H1 (cell line): Measurements from ENCODE around the gene BABAM2. TPM values are rescaled to one million over a fixed set of nuclear protein-coding genes. Genes with fewer than 3 reads are reported as not detected.

ENCODE experiments used
- POU5F1 ChIP-seq: IDR thresholded peaks from 2 replicates; pipeline ENCODE4 v1.6.1; 2011; ENCODE audit warnings: low read depth, mild to moderate bottlenecking, low read length, moderate library complexity
- polyA plus RNA-seq, 7 experiments: library from polyadenylated mRNA; depleted of rRNA in 3 of 7; stranded (reverse) in 5 of 7; unstranded in 2 of 7; fragments of >200 nt in 5 of 7; fragments of 200-250 nt in 2 of 7; gene quantifications; 1 replicate in 5 of 7; 2 replicates in 1 of 7; 4 replicates in 1 of 7; pipeline versions ENCODE4 v1.2.1 to v1.2.3, GENCODE V29; 2011 to 2013; ENCODE audit warnings: missing spikeins in 2 of 7, mixed read lengths in 2 of 7
- total RNA-seq: library from RNA; stranded (reverse); fragmentation: NEBNext Ultra II Directional; extraction: Animal tissue kit (Norgen Biotek cat#: 25700); gene quantifications from 2 replicates; pipeline ENCODE4 v1.2.1, GENCODE V29; 2021
- TF ChIP-seq, protein P1 (sequence below): fragments of 300-600 bp; sonication (generic); IDR thresholded peaks from 2 replicates; pipeline ENCODE4 v1.7.1; 2012; ENCODE audit warnings: low read length, moderate library complexity, mild to moderate bottlenecking, inconsistent platforms; ENCODE audit not compliant: insufficient replicate concordance
- TF ChIP-seq, protein P2 (sequence below), 3 experiments: IDR thresholded peaks; 1 replicate in 2 of 3; 2 replicates in 1 of 3; pipeline versions ENCODE4 v1.5.1 to v1.6.1; 2011; ENCODE audit warnings: low read length in 3 of 3, mild to moderate bottlenecking in 3 of 3, inconsistent platforms in 2 of 3, low read depth in 1 of 3, moderate library complexity in 1 of 3; ENCODE audit not compliant: insufficient read depth in 1 of 3; ENCODE audit errors: control extremely low read depth in 1 of 3

BABAM2 gene
- total and polyA plus RNA-seq, 2 of the 8 experiments (the other 6 are each of a cell fraction or from before 2014, with no cell fraction given): 15.8 to 20.9 TPM

DNA sequence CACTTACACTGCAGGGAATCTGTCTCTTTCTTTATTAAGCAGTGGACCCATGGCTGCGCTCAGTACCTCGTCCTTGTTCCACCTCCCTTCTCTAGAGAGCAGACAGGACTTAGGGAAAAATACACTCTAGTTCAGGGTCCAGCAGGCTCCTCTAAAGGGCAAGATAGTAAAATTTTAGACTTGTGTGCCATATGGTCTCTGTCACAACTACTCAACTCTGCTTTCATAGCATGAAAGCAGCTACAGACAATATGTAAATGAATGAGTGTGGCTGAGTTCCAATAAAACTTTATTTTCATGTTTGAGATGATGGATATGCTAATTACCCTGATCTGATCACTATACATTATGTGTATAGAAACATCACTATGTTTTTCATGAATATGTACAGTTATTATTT is 163.1 kb downstream of the BABAM2 start (continued):
- TF ChIP-seq, protein P1, sequence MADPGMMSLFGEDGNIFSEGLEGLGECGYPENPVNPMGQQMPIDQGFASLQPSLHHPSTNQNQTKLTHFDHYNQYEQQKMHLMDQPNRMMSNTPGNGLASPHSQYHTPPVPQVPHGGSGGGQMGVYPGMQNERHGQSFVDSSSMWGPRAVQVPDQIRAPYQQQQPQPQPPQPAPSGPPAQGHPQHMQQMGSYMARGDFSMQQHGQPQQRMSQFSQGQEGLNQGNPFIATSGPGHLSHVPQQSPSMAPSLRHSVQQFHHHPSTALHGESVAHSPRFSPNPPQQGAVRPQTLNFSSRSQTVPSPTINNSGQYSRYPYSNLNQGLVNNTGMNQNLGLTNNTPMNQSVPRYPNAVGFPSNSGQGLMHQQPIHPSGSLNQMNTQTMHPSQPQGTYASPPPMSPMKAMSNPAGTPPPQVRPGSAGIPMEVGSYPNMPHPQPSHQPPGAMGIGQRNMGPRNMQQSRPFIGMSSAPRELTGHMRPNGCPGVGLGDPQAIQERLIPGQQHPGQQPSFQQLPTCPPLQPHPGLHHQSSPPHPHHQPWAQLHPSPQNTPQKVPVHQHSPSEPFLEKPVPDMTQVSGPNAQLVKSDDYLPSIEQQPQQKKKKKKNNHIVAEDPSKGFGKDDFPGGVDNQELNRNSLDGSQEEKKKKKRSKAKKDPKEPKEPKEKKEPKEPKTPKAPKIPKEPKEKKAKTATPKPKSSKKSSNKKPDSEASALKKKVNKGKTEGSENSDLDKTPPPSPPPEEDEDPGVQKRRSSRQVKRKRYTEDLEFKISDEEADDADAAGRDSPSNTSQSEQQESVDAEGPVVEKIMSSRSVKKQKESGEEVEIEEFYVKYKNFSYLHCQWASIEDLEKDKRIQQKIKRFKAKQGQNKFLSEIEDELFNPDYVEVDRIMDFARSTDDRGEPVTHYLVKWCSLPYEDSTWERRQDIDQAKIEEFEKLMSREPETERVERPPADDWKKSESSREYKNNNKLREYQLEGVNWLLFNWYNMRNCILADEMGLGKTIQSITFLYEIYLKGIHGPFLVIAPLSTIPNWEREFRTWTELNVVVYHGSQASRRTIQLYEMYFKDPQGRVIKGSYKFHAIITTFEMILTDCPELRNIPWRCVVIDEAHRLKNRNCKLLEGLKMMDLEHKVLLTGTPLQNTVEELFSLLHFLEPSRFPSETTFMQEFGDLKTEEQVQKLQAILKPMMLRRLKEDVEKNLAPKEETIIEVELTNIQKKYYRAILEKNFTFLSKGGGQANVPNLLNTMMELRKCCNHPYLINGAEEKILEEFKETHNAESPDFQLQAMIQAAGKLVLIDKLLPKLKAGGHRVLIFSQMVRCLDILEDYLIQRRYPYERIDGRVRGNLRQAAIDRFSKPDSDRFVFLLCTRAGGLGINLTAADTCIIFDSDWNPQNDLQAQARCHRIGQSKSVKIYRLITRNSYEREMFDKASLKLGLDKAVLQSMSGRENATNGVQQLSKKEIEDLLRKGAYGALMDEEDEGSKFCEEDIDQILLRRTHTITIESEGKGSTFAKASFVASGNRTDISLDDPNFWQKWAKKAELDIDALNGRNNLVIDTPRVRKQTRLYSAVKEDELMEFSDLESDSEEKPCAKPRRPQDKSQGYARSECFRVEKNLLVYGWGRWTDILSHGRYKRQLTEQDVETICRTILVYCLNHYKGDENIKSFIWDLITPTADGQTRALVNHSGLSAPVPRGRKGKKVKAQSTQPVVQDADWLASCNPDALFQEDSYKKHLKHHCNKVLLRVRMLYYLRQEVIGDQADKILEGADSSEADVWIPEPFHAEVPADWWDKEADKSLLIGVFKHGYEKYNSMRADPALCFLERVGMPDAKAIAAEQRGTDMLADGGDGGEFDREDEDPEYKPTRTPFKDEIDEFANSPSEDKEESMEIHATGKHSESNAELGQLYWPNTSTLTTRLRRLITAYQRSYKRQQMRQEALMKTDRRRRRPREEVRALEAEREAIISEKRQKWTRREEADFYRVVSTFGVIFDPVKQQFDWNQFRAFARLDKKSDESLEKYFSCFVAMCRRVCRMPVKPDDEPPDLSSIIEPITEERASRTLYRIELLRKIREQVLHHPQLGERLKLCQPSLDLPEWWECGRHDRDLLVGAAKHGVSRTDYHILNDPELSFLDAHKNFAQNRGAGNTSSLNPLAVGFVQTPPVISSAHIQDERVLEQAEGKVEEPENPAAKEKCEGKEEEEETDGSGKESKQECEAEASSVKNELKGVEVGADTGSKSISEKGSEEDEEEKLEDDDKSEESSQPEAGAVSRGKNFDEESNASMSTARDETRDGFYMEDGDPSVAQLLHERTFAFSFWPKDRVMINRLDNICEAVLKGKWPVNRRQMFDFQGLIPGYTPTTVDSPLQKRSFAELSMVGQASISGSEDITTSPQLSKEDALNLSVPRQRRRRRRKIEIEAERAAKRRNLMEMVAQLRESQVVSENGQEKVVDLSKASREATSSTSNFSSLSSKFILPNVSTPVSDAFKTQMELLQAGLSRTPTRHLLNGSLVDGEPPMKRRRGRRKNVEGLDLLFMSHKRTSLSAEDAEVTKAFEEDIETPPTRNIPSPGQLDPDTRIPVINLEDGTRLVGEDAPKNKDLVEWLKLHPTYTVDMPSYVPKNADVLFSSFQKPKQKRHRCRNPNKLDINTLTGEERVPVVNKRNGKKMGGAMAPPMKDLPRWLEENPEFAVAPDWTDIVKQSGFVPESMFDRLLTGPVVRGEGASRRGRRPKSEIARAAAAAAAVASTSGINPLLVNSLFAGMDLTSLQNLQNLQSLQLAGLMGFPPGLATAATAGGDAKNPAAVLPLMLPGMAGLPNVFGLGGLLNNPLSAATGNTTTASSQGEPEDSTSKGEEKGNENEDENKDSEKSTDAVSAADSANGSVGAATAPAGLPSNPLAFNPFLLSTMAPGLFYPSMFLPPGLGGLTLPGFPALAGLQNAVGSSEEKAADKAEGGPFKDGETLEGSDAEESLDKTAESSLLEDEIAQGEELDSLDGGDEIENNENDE: no peak
- TF ChIP-seq, protein P2, sequence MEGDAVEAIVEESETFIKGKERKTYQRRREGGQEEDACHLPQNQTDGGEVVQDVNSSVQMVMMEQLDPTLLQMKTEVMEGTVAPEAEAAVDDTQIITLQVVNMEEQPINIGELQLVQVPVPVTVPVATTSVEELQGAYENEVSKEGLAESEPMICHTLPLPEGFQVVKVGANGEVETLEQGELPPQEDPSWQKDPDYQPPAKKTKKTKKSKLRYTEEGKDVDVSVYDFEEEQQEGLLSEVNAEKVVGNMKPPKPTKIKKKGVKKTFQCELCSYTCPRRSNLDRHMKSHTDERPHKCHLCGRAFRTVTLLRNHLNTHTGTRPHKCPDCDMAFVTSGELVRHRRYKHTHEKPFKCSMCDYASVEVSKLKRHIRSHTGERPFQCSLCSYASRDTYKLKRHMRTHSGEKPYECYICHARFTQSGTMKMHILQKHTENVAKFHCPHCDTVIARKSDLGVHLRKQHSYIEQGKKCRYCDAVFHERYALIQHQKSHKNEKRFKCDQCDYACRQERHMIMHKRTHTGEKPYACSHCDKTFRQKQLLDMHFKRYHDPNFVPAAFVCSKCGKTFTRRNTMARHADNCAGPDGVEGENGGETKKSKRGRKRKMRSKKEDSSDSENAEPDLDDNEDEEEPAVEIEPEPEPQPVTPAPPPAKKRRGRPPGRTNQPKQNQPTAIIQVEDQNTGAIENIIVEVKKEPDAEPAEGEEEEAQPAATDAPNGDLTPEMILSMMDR (IDR thresholded peaks at IDR 0.05; ENCODE audit: control extremely low read depth in 1 of 3, insufficient read depth in 1 of 3, low read depth in 1 of 3, low read length in 3 of 3): no peak
- no peak for TF ChIP-seq POU5F1
- TF ChIP-seq, all 59 proteins: peak for 0
